ENCODE results near the gene CDCA8. TPM values are rescaled to one million over a fixed set of nuclear protein-coding genes. Genes with fewer than 3 reads are reported as not detected.

The CDCA8 gene
- total RNA-seq, 6 experiments from 2014 or later = 0.31 to 2.2 (median 0.76) TPM

GRCh38 chr1:37656881-37657280, 35.4 kb upstream of the CDCA8 start:
- ATAC-seq = no peak
- intact Hi-C loops (cut with DNase I) = no loop called here
- no peaks in the 10 kb centered on the region for H3K36me3 ChIP-seq
- H3K4me3 ChIP-seq = no peak overlapping the region
- TF ChIP-seq POLR2A (IDR thresholded peaks at IDR 0.05) = no peak
- TF ChIP-seq CTCF (IDR thresholded peaks at IDR 0.05) = no peak
- 20% methylated on average over 1 of the region's 11 CpGs for WGBS (ENCODE audit: insufficient coverage, low coverage, low lambda C conversion rate, missing lambda C conversion rate)
- H3K4me1 ChIP-seq = no peaks in the 10 kb centered on the region
- H3K9me3 ChIP-seq = no peaks in the 10 kb centered on the region
- DNase-seq = no peak
- H3K27ac ChIP-seq = no peak overlapping the region
- H3K27me3 ChIP-seq = no peaks in the 10 kb centered on the region

- no peak for DNase-seq
- intact Hi-C loops (cut with DNase I) = no loop called here
- H3K4me1 ChIP-seq = no peaks in the 10 kb centered on the region
- 57% methylated on average over 5 of the region's 14 CpGs for WGBS (ENCODE audit: insufficient coverage, low coverage, low lambda C conversion rate, missing lambda C conversion rate)
- TF ChIP-seq CTCF (IDR thresholded peaks at IDR 0.05) (no peak), POLR2A (IDR thresholded peaks at IDR 0.05) (no peak)
- no peaks in the 10 kb centered on the region for H3K27me3 ChIP-seq
- no peaks in the 10 kb centered on the region for H3K36me3 ChIP-seq
- ATAC-seq = no peak
- H3K4me3 ChIP-seq = no peak overlapping the region
- H3K9me3 ChIP-seq = no peaks in the 10 kb centered on the region
- H3K27ac ChIP-seq = no peak overlapping the region
These were observed 34.5 kb upstream of the CDCA8 start for GRCh38 chr1:37657620-37658412.

- Histone ChIP-seq H3K27me3 (no peaks in the 10 kb centered on the region), H3K9me3 (no peaks in the 10 kb centered on the region), H3K27ac (no peak overlapping the region), H3K4me1 (no peaks in the 10 kb centered on the region), H3K36me3 (no peaks in the 10 kb centered on the region), H3K4me3 (no peak overlapping the region)
- 80% methylated on average over 6 of the region's 6 CpGs for WGBS (ENCODE audit: insufficient coverage, low coverage, low lambda C conversion rate, missing lambda C conversion rate)
- intact Hi-C loops (cut with DNase I) = no loop called here
- no peak for TF ChIP-seq CTCF (IDR thresholded peaks at IDR 0.05)
- TF ChIP-seq POLR2A (IDR thresholded peaks at IDR 0.05) = no peak
- DNase-seq (no peak), ATAC-seq (no peak)
These were observed 33.8 kb upstream of the CDCA8 start for GRCh38 chr1:37658486-37658885.

GRCh38 chr1:37660664-37661063, 31.7 kb upstream of the CDCA8 start:
- Histone ChIP-seq H3K4me1 (no peaks in the 10 kb centered on the region), H3K27me3 (no peaks in the 10 kb centered on the region), H3K27ac (no peak overlapping the region), H3K4me3 (no peak overlapping the region), H3K9me3 (no peaks in the 10 kb centered on the region), H3K36me3 (no peaks in the 10 kb centered on the region)
- intact Hi-C loops (cut with DNase I) = no loop called here
- WGBS (ENCODE audit: insufficient coverage, low coverage, low lambda C conversion rate, missing lambda C conversion rate) = 42% methylated on average over 3 of the region's 10 CpGs
- DNase-seq (no peak), ATAC-seq (no peak)
- TF ChIP-seq CTCF (IDR thresholded peaks at IDR 0.05) = no peak
- no peak for TF ChIP-seq POLR2A (IDR thresholded peaks at IDR 0.05)

All from right lobe of liver (tissue), 6 donors.